B cell (primary cell): ENCODE measurements around the gene SHOC2.

Experiments
- CTCF ChIP-seq: fragments of 200-600 bp; IDR thresholded peaks from one replicate; pipeline ENCODE4 v1.8.0; 2022; ENCODE audit warnings: antibody characterized with exemption, mild to moderate bottlenecking
- EZH2 ChIP-seq: IDR thresholded peaks from 2 replicates; pipeline ENCODE4 v1.6.1; 2012; ENCODE audit warnings: borderline replicate concordance, low read depth, mild to moderate bottlenecking, moderate library complexity, low read length; ENCODE audit not compliant: insufficient read depth, poor library complexity, severe bottlenecking

- TF ChIP-seq EZH2 (no peak), CTCF (no peak)
These were observed 118.5 kb downstream of the SHOC2 start for GRCh38 chr10:111037858-111038257.
